Astrocyte of the spinal cord (primary cell): Measurements from ENCODE around the gene CHRNA7.

Experiments
- DNase-seq: peaks from one replicate; pipeline ENCODE4 v3.0.0; 2011; ENCODE audit warnings: low read depth, low spot score
- H3K4me3 ChIP-seq: 2 replicates; pipeline ENCODE4 v1.5.1; 2011; ENCODE audit warnings: low read depth, mild to moderate bottlenecking, low read length, moderate library complexity
- CTCF ChIP-seq: IDR thresholded peaks from 2 replicates; pipeline ENCODE4 v1.5.1; 2012; ENCODE audit warnings: low read depth, mild to moderate bottlenecking, low read length, inconsistent platforms
- in situ Hi-C: cut with HindIII; loops from 2 replicates; pipeline ENCODE4 v1.10.0; 2017; ENCODE audit warnings: low sequenced_read_pairs

The CHRNA7 gene

GRCh38 chr15:32053719-32054118 is 23.4 kb downstream of the CHRNA7 start:
- DNase-seq, result no peak
- no peak overlapping the region for H3K4me3 ChIP-seq
- in situ Hi-C loops, result no loop called here
- TF ChIP-seq CTCF, result no peak

- H3K4me3 ChIP-seq, result no peak overlapping the region
- DNase-seq, result no peak
- in situ Hi-C loops, result no loop called here
- no peak for TF ChIP-seq CTCF
Observed at GRCh38 chr15:32057876-32058425, 27.6 kb downstream of the CHRNA7 start.

GRCh38 chr15:32060706-32061105 is 30.4 kb downstream of the CHRNA7 start:
- H3K4me3 ChIP-seq, result no peak overlapping the region
- in situ Hi-C loops, result no loop called here
- no peak for DNase-seq
- TF ChIP-seq CTCF, result no peak

- DNase-seq, result no peak
- no peak for TF ChIP-seq CTCF
- in situ Hi-C loops, result no loop called here
- no peak overlapping the region for H3K4me3 ChIP-seq
Observed at GRCh38 chr15:32067115-32067514, 36.8 kb downstream of the CHRNA7 start.

- TF ChIP-seq CTCF, result no peak
- in situ Hi-C loops, result no loop called here
Observed at GRCh38 chr15:32089851-32090359, 59.6 kb downstream of the CHRNA7 start.

GRCh38 chr15:32091505-32092380 is 61.4 kb downstream of the CHRNA7 start:
- no peak for TF ChIP-seq CTCF
- DNase-seq, result no peak
- in situ Hi-C loops, result no loop called here
- H3K4me3 ChIP-seq, result no peak overlapping the region

More at GRCh38 chr15:32089851-32090359, 59.6 kb downstream of the CHRNA7 start:
- H3K4me3 ChIP-seq, result no peak overlapping the region
- no peak for DNase-seq
